GM12878 (cell line): ENCODE data around the gene NUAK2. TPM values are rescaled to one million over a fixed set of nuclear protein-coding genes. Genes with fewer than 3 reads are reported as not detected.

Experiments used
- ATAC-seq: fragments of 200-7000 bp; cut with Tn5 transposase; 3 replicates; pipeline ENCODE4 v1.9.1; 2020; ENCODE audit warnings: mild to moderate bottlenecking, moderate library complexity
- BruUV-seq: library from RNA; stranded (reverse); fragments of 400-500 nt; replicated peaks from 2 replicates; lab custom pipeline; 2021; lab: Mats Ljungman, UMichigan
- CTCF ChIA-PET: fragments of 300-600 bp; sonication (Branson Sonifier 250); formaldehyde crosslinking; extraction: SDS; loops from one replicate; lab custom pipeline; 2021; ENCODE audit warnings: inconsistent platforms; lab: Yijun Ruan, JAX
- POLR2A ChIA-PET: fragments of 350-600 bp; formaldehyde crosslinking; extraction: SDS; loops from one replicate; lab custom pipeline; 2021; ENCODE audit warnings: inconsistent platforms; lab: Charles Lee
- RAD21 ChIA-PET: fragments of 300-600 bp; sonication (Branson Sonifier 250); formaldehyde crosslinking; loops from one replicate; lab custom pipeline; 2023; ENCODE audit warnings: antibody characterized with exemption; ENCODE audit not compliant: unreplicated experiment; lab: Charles Lee
- SMC1A ChIA-PET: fragments of 300-600 bp; sonication (Branson Sonifier 250); formaldehyde crosslinking; loops from one replicate; lab custom pipeline; 2023; ENCODE audit not compliant: unreplicated experiment, uncharacterized antibody; lab: Charles Lee
- DNase-seq: peaks from one replicate; pipeline ENCODE4 v3.0.0-alpha.2; 2011; ENCODE audit warnings: low read depth, low spot score
- FAIRE-seq: peaks from 3 replicates; lab custom pipeline; 2011; peaks lifted over from hg19 to GRCh38; lab: Jason Lieb, UNC
- H2AFZ ChIP-seq: 2 replicates; pipeline ENCODE4 v1.6.0; 2011; ENCODE audit warnings: low read depth, low read length, control low read depth; ENCODE audit not compliant: control insufficient read depth
- H3K27ac ChIP-seq: 2 replicates; pipeline ENCODE4 v1.5.1; 2011; ENCODE audit warnings: control low read depth; ENCODE audit not compliant: control insufficient read depth, insufficient read depth
- H3K27me3 ChIP-seq, 2 experiments: replicated peaks in 1 of 2; 2 replicates each; pipeline versions ENCODE4 v1.6.0 to v1.6.1; 2011; ENCODE audit warnings: low read length in 1 of 2; ENCODE audit not compliant: control insufficient read depth in 2 of 2, insufficient read depth in 2 of 2
- H3K36me3 ChIP-seq, 2 experiments: 2 replicates each; pipeline ENCODE4 v1.5.1; 2011; ENCODE audit warnings: low read length in 1 of 2; ENCODE audit not compliant: control insufficient read depth in 2 of 2, insufficient read depth in 2 of 2
- H3K4me1 ChIP-seq: 2 replicates; pipeline ENCODE4 v1.6.1; 2011; ENCODE audit warnings: mild to moderate bottlenecking, low read length, moderate library complexity, mixed read lengths; ENCODE audit not compliant: control insufficient read depth, insufficient read depth
- H3K4me2 ChIP-seq: 2 replicates; pipeline ENCODE4 v1.6.0; 2011; ENCODE audit warnings: control low read depth; ENCODE audit not compliant: control insufficient read depth, insufficient read depth
- H3K4me3 ChIP-seq: fragments of 200-600 bp; sonication (generic); 2 replicates; pipeline ENCODE4 v1.5.1; 2016
- H3K79me2 ChIP-seq: 2 replicates; pipeline ENCODE4 v1.6.0; 2011; ENCODE audit warnings: low read length; ENCODE audit not compliant: control insufficient read depth, insufficient read depth
- H3K9ac ChIP-seq: 2 replicates; pipeline ENCODE4 v1.8.0; 2011; ENCODE audit warnings: low read length, control low read depth, mixed read lengths; ENCODE audit not compliant: control insufficient read depth, insufficient read depth
- H3K9me3 ChIP-seq: replicated peaks from 3 replicates; pipeline ENCODE4 v1.5.1; 2011; ENCODE audit warnings: mild to moderate bottlenecking, low read length; ENCODE audit not compliant: control insufficient read depth, insufficient read depth
- H4K20me1 ChIP-seq: 2 replicates; pipeline ENCODE4 v1.6.0; 2011; ENCODE audit not compliant: control insufficient read depth, insufficient read depth
- EP300 ChIP-seq, 2 experiments: fragments of 150-350 bp in 1 of 2; IDR thresholded peaks; 2 replicates each; pipeline ENCODE4 v1.6.1; 2011 to 2012; ENCODE audit warnings: low read depth in 2 of 2, low read length in 2 of 2, borderline replicate concordance in 1 of 2, improper control_type of control experiment in 1 of 2, inconsistent platforms in 1 of 2; ENCODE audit not compliant: control insufficient read depth in 1 of 2
- FOXK2 ChIP-seq: fragments of 450-650 bp; IDR thresholded peaks from 2 replicates; pipeline ENCODE4 v1.6.1; 2017; ENCODE audit warnings: mild to moderate bottlenecking, moderate library complexity
- IKZF1 ChIP-seq: fragments of 450-650 bp; conservative IDR thresholded peaks from 2 replicates; pipeline ENCODE4 v1.6.1; 2017; ENCODE audit warnings: antibody characterized with exemption, mild to moderate bottlenecking
- IRF4 ChIP-seq: IDR thresholded peaks from 2 replicates; pipeline ENCODE4 v1.6.1; 2011; ENCODE audit warnings: low read depth, low read length
- IRF5 ChIP-seq: fragments of 450-650 bp; IDR thresholded peaks from 2 replicates; pipeline ENCODE4 v1.6.1; 2017; ENCODE audit warnings: borderline replicate concordance
- PRDM15 ChIP-seq: fragments of 450-650 bp; formaldehyde crosslinking; IDR thresholded peaks from 2 replicates; pipeline ENCODE4 v1.4.0; 2020; ENCODE audit warnings: mild to moderate bottlenecking, moderate library complexity
- SMARCA5 ChIP-seq: fragments of 450-650 bp; IDR thresholded peaks from 2 replicates; pipeline ENCODE4 v1.6.1; 2017; ENCODE audit warnings: mild to moderate bottlenecking
- SREBF2 ChIP-seq: IDR thresholded peaks from 2 replicates; pipeline ENCODE4 v1.6.1; 2012; ENCODE audit warnings: mild to moderate bottlenecking, low read length
- SRF ChIP-seq, 2 experiments: IDR thresholded peaks; 2 replicates each; pipeline ENCODE4 v1.6.1; 2011; ENCODE audit warnings: low read depth in 2 of 2, low read length in 2 of 2, mild to moderate bottlenecking in 1 of 2, moderate library complexity in 1 of 2
- WGBS: methylation state at CpG from one replicate; pipeline ENCODE4 v1.1.6; 2016; ENCODE audit warnings: low lambda C conversion rate; ENCODE audit not compliant: insufficient replicate concordance, insufficient coverage; ENCODE audit errors: missing lambda C conversion rate; 5-methylcytosine and 5-hydroxymethylcytosine counted together
- in situ Hi-C: fragments of 300-500 bp; cut with MboI; formaldehyde crosslinking; loops from 9 replicates; pipeline ENCODE4 v1.14.3; 2018; ENCODE audit warnings: mixed read lengths
- intact Hi-C: fragments of 100-400 bp; cut with micrococcal nuclease; formaldehyde crosslinking; loops from one replicate; pipeline ENCODE4 v1.14.2; 2022; ENCODE audit not compliant: unreplicated experiment
- polyA plus RNA-seq, 11 experiments: library from polyadenylated mRNA; depleted of rRNA in 4 of 11; unstranded in 6 of 11; stranded (reverse) in 5 of 11; fragments of >200 nt; fragmentation: Nextera tagmentation in 4 of 11; fragmentation: Illumina TruSeq in 1 of 11; extraction: Ambion mirVana in 4 of 11; extraction: Trizol in 1 of 11; gene quantifications; 1 replicate in 1 of 11; 2 replicates in 10 of 11; pipeline versions ENCODE4 v1.2.1 to v1.2.3, GENCODE V29; 2011 to 2016; ENCODE audit warnings: inconsistent platforms in 2 of 11, missing spikeins in 2 of 11, low read depth in 1 of 11
- total RNA-seq, 4 experiments: library from RNA; depleted of rRNA in 3 of 4; stranded (reverse); fragments of >200 nt in 3 of 4; fragmentation: Illumina TruSeq in 1 of 4; extraction: Trizol in 1 of 4; gene quantifications; 2 replicates each; pipeline versions ENCODE4 v1.2.1 to v1.2.3, GENCODE V29; 2013 to 2021

Gene NUAK2
- total and polyA plus RNA-seq, 10 of the 15 experiments (the other 5 are each of a cell fraction or from before 2014, with no cell fraction given): 0.27 to 3.0 (median 1.2) TPM

- RAD21 ChIA-PET: interaction anchor here (1.1 to 23.9 kb wide), 2 partner anchors 56 to 255 kb away, joined by 3 to 892 read pairs; no protein-coding TSS in a partner anchor
- in situ Hi-C loops: no loop called here
Observed at GRCh38 chr1:205330150-205330549, 8.6 kb upstream of the NUAK2 start.

More at GRCh38 chr1:205330150-205330549, 8.6 kb upstream of the NUAK2 start:
- CTCF ChIA-PET: interaction anchor here (1.1 to 59.5 kb wide), 4 partner anchors 24 to 194 kb away, joined by 4 to 2333 read pairs (median 8); no protein-coding TSS in a partner anchor
- POLR2A ChIA-PET: interaction anchor here (1.1 kb wide), 1 partner anchor 17 kb away, joined by 3 read pairs; no protein-coding TSS in a partner anchor
- no peak for ATAC-seq
- SMC1A ChIA-PET: interaction anchor here (0.7 to 35.1 kb wide), 3 partner anchors 52 to 172 kb away, joined by 3 to 1445 read pairs (median 6); no protein-coding TSS in a partner anchor
- peaks cover 2% of the 10 kb centered on the region for H3K4me1 ChIP-seq
- TF ChIP-seq SMARCA5 (no peak), FOXK2 (no peak), SRF (IDR thresholded peaks at IDR 0.05; ENCODE audit: low read depth in 2 of 2, low read length in 2 of 2) (no peak), EP300 (IDR thresholded peaks at IDR 0.05; ENCODE audit: borderline replicate concordance in 1 of 2, control insufficient read depth in 1 of 2, low read depth in 2 of 2, low read length in 2 of 2) (no peak), IRF5 (no peak), SREBF2 (no peak), IRF4 (no peak), IKZF1 (no peak), PRDM15 (CRISPR knock-in tag) (no peak)
- 3% methylated on average over 2 of the region's 2 CpGs for WGBS
- H3K79me2 ChIP-seq: no peaks in the 10 kb centered on the region
- H3K9me3 ChIP-seq: no peaks in the 10 kb centered on the region
- no peaks in the 10 kb centered on the region; the same call in 1 of the 2 replicates for H4K20me1 ChIP-seq
- no TSS peak for BruUV-seq
- no peak for DNase-seq
- H3K27me3 ChIP-seq: peaks cover 2 to 6% of the 10 kb centered on the region in 2 experiments; a peak in 3 of 4 replicates
- no peaks in the 10 kb centered on the region for H3K36me3 ChIP-seq
- no peak overlapping the region for H3K4me3 ChIP-seq
- H2AFZ ChIP-seq: no peak overlapping the region
- no peak overlapping the region for H3K27ac ChIP-seq
- no peak for FAIRE-seq
- no peak overlapping the region for H3K4me2 ChIP-seq
- intact Hi-C loops: loop anchor here (10.0 kb wide), 1 partner anchor 355 kb away; no protein-coding TSS in a partner anchor
- H3K9ac ChIP-seq: no peak overlapping the region
